Keratinocyte (primary cell): ENCODE measurements around the gene CTU1. TPM values are rescaled to one million over a fixed set of nuclear protein-coding genes. Genes with fewer than 3 reads are reported as not detected.

ENCODE experiments used
- DNase-seq: peaks from one replicate; pipeline ENCODE4 v3.0.0-alpha.2; 2011; ENCODE audit warnings: low read depth, missing footprints, low spot score
- FAIRE-seq: peaks from 2 replicates; lab custom pipeline; 2011; peaks lifted over from hg19 to GRCh38; lab: Jason Lieb, UNC
- H2AFZ ChIP-seq: 2 replicates; pipeline ENCODE4 v1.6.0; 2012; ENCODE audit warnings: low read length, control low read depth, inconsistent platforms; ENCODE audit not compliant: control insufficient read depth
- H3K27ac ChIP-seq: 2 replicates; pipeline ENCODE4 v1.5.1; 2011; ENCODE audit warnings: low read length; ENCODE audit not compliant: control insufficient read depth, insufficient read depth
- H3K27me3 ChIP-seq: 3 replicates; pipeline ENCODE4 v1.6.0; 2011; ENCODE audit warnings: low read length; ENCODE audit not compliant: control insufficient read depth, insufficient read depth; ENCODE audit errors: extremely low read depth
- H3K36me3 ChIP-seq, 2 experiments: 2 replicates in 1 of 2; 3 replicates in 1 of 2; pipeline ENCODE4 v1.5.1; 2011; ENCODE audit warnings: low read length in 2 of 2, mild to moderate bottlenecking in 1 of 2; ENCODE audit not compliant: control insufficient read depth in 2 of 2, insufficient read depth in 2 of 2; ENCODE audit errors: extremely low read depth in 1 of 2
- H3K4me1 ChIP-seq: 3 replicates; pipeline ENCODE4 v1.5.1; 2011; ENCODE audit warnings: low read length; ENCODE audit not compliant: control insufficient read depth, insufficient read depth; ENCODE audit errors: extremely low read depth
- H3K4me2 ChIP-seq: 3 replicates; pipeline ENCODE4 v1.6.0; 2011; ENCODE audit warnings: low read depth, low read length; ENCODE audit not compliant: control insufficient read depth, insufficient read depth; ENCODE audit errors: extremely low read depth
- H3K4me3 ChIP-seq, 3 experiments: fragments of 200-600 bp in 1 of 3; sonication (generic) in 1 of 3; 2 replicates in 2 of 3; 3 replicates in 1 of 3; pipeline ENCODE4 v1.5.1; 2011 to 2016; ENCODE audit warnings: low read length in 3 of 3, mild to moderate bottlenecking in 3 of 3, control low read depth in 2 of 3, inconsistent platforms in 1 of 3, low read depth in 1 of 3, mixed read lengths in 1 of 3, mixed run types in 1 of 3, moderate library complexity in 1 of 3; ENCODE audit not compliant: control insufficient read depth in 2 of 3, insufficient read depth in 2 of 3; ENCODE audit errors: extremely low read depth in 1 of 3
- H3K79me2 ChIP-seq: 2 replicates; pipeline ENCODE4 v1.6.0; 2012; ENCODE audit warnings: low read length; ENCODE audit not compliant: control insufficient read depth, insufficient read depth
- H3K9ac ChIP-seq: 3 replicates; pipeline ENCODE4 v1.6.0; 2011; ENCODE audit warnings: low read length; ENCODE audit not compliant: control insufficient read depth, insufficient read depth; ENCODE audit errors: extremely low read depth
- H3K9me1 ChIP-seq: 3 replicates; pipeline ENCODE4 v1.6.0; 2011; ENCODE audit warnings: low read length; ENCODE audit not compliant: control insufficient read depth, insufficient read depth; ENCODE audit errors: extremely low read depth
- H3K9me3 ChIP-seq: 2 replicates; pipeline ENCODE4 v1.5.1; 2012; ENCODE audit warnings: low read depth, low read length; ENCODE audit not compliant: control insufficient read depth
- H4K20me1 ChIP-seq: 3 replicates; pipeline ENCODE4 v1.6.0; 2011; ENCODE audit warnings: low read length; ENCODE audit not compliant: control insufficient read depth, insufficient read depth; ENCODE audit errors: extremely low read depth
- EZH2 ChIP-seq: IDR thresholded peaks from one replicate; pipeline ENCODE4 v1.6.1; 2012; ENCODE audit warnings: inconsistent platforms, mild to moderate bottlenecking, low read length, moderate library complexity
- dilution Hi-C: fragments of 300-500 bp; cut with MboI; formaldehyde crosslinking; loops from one replicate; pipeline ENCODE4 v1.7.0; 2020; ENCODE audit warnings: low sequenced_read_pairs; ENCODE audit not compliant: extremely low pct_ligation_motif_present
- polyA plus RNA-seq, 5 experiments: library from polyadenylated mRNA; depleted of rRNA in 3 of 5; stranded (reverse) in 3 of 5; stranded (forward) in 1 of 5; unstranded in 1 of 5; fragments of >200 nt; gene quantifications; 1 replicate in 1 of 5; 2 replicates in 3 of 5; 3 replicates in 1 of 5; pipeline versions ENCODE4 v1.2.1 to v1.2.3, GENCODE V29; 2011 to 2012; ENCODE audit warnings: missing spikeins in 2 of 5, low read depth in 1 of 5, low replicate concordance in 1 of 5
- TF ChIP-seq, protein P1 (sequence below), 3 experiments: IDR thresholded peaks in 1 of 3; conservative IDR thresholded peaks in 1 of 3; optimal IDR thresholded peaks in 1 of 3; 2 replicates in 2 of 3; 3 replicates in 1 of 3; pipeline versions ENCODE3 to v1.5.1; 2011; ENCODE audit warnings: low read length in 3 of 3, mild to moderate bottlenecking in 3 of 3, moderate library complexity in 2 of 3, control low read depth in 1 of 3, inconsistent platforms in 1 of 3; ENCODE audit not compliant: insufficient read depth in 2 of 3; ENCODE audit errors: extremely low read depth in 1 of 3

The CTU1 gene
- polyA plus RNA-seq, 1 donor (not counting 4 experiments of a cell fraction or from before 2014, with no cell fraction given) = 1.9 TPM

GRCh38 chr19:51101171-51101865, 6.9 kb downstream of the CTU1 start:
- no peak overlapping the region for H2AFZ ChIP-seq
- peaks cover 5% of the 10 kb centered on the region for H3K9me1 ChIP-seq
- H3K4me1 ChIP-seq = peaks cover 10% of the 10 kb centered on the region
- DNase-seq (no peak), FAIRE-seq (no peak)
- no peak overlapping the region for H3K4me2 ChIP-seq
- peaks cover 7% of the 10 kb centered on the region for H4K20me1 ChIP-seq
- H3K27ac ChIP-seq = no peak overlapping the region
- no peaks in the 10 kb centered on the region for H3K27me3 ChIP-seq
- H3K4me3 ChIP-seq = no peak overlapping the region
- no peaks in the 10 kb centered on the region for H3K9me3 ChIP-seq
- dilution Hi-C loops = no loop called here
- peaks cover 21 to 32% of the 10 kb centered on the region in 2 experiments for H3K36me3 ChIP-seq
- no peak overlapping the region for H3K9ac ChIP-seq
- H3K79me2 ChIP-seq = peaks cover 46% of the 10 kb centered on the region
- TF ChIP-seq, protein P1, sequence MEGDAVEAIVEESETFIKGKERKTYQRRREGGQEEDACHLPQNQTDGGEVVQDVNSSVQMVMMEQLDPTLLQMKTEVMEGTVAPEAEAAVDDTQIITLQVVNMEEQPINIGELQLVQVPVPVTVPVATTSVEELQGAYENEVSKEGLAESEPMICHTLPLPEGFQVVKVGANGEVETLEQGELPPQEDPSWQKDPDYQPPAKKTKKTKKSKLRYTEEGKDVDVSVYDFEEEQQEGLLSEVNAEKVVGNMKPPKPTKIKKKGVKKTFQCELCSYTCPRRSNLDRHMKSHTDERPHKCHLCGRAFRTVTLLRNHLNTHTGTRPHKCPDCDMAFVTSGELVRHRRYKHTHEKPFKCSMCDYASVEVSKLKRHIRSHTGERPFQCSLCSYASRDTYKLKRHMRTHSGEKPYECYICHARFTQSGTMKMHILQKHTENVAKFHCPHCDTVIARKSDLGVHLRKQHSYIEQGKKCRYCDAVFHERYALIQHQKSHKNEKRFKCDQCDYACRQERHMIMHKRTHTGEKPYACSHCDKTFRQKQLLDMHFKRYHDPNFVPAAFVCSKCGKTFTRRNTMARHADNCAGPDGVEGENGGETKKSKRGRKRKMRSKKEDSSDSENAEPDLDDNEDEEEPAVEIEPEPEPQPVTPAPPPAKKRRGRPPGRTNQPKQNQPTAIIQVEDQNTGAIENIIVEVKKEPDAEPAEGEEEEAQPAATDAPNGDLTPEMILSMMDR (optimal IDR thresholded peaks at IDR 0.05 in 1 of 3, IDR thresholded peaks at IDR 0.05 in 1 of 3, conservative IDR thresholded peaks at IDR 0.05 in 1 of 3; ENCODE audit: extremely low read depth in 1 of 3, insufficient read depth in 2 of 3, low read length in 3 of 3) = no peak
- TF ChIP-seq EZH2 = no peak

GRCh38 chr19:51100601-51101000, 7.6 kb downstream of the CTU1 start:
- Histone ChIP-seq H4K20me1 (peaks cover 7% of the 10 kb centered on the region), H2AFZ (no peak overlapping the region), H3K9ac (no peak overlapping the region), H3K9me1 (peaks cover 5% of the 10 kb centered on the region), H3K36me3 (peaks cover 21 to 32% of the 10 kb centered on the region in 2 experiments), H3K27me3 (no peaks in the 10 kb centered on the region), H3K79me2 (peaks cover 40% of the 10 kb centered on the region), H3K4me1 (peaks cover 11% of the 10 kb centered on the region), H3K27ac (no peak overlapping the region), H3K4me3 (no peak overlapping the region), H3K9me3 (no peaks in the 10 kb centered on the region), H3K4me2 (no peak overlapping the region)
- dilution Hi-C loops = no loop called here
- FAIRE-seq = no peak
- DNase-seq = no peak
- TF ChIP-seq, protein P1 (optimal IDR thresholded peaks at IDR 0.05 in 1 of 3, IDR thresholded peaks at IDR 0.05 in 1 of 3, conservative IDR thresholded peaks at IDR 0.05 in 1 of 3; ENCODE audit: extremely low read depth in 1 of 3, insufficient read depth in 2 of 3, low read length in 3 of 3) = no peak
- no peak for TF ChIP-seq EZH2
